Keratinocyte (primary cell): ENCODE results near the gene LGR4.
"Not testable (repeated sequence)": the region's sequence is repeated elsewhere in the genome, so short reads cannot be mapped to it uniquely, and the experiment has no call there.

ENCODE experiments used
- CTCF ChIP-seq, 3 experiments: IDR thresholded peaks in 1 of 3; conservative IDR thresholded peaks in 1 of 3; optimal IDR thresholded peaks in 1 of 3; 2 replicates in 2 of 3; 3 replicates in 1 of 3; pipeline versions ENCODE3 to v1.5.1; 2011; ENCODE audit warnings: low read length in 3 of 3, mild to moderate bottlenecking in 3 of 3, moderate library complexity in 2 of 3, control low read depth in 1 of 3, inconsistent platforms in 1 of 3; ENCODE audit not compliant: insufficient read depth in 2 of 3; ENCODE audit errors: extremely low read depth in 1 of 3
- EZH2 ChIP-seq: IDR thresholded peaks from one replicate; pipeline ENCODE4 v1.6.1; 2012; ENCODE audit warnings: inconsistent platforms, mild to moderate bottlenecking, low read length, moderate library complexity

DNA sequence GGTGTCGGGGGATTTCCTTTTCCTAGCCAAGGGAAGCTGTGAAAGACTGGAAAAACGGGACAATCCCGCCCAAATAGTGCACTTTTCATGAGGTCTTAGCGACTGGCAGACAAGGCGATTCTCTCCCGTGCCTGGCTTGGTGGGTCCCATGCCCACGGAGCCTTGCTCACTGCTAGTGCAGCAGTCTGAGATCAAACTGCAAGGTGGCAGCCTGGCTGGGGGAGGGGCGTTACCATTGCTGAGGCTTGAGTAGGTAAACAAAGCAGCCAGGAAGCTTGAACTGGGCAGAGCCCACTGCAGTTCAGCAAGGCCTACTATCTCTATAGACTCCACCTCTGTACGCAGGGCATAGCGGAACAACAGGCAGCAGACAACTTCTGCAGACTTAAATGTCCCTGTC, 151.2 kb downstream of the LGR4 start:
- not testable (repeated sequence) for TF ChIP-seq EZH2; CTCF (optimal IDR thresholded peaks at IDR 0.05 in 1 of 3, IDR thresholded peaks at IDR 0.05 in 1 of 3, conservative IDR thresholded peaks at IDR 0.05 in 1 of 3; ENCODE audit: extremely low read depth in 1 of 3, insufficient read depth in 2 of 3, low read length in 3 of 3)
